Measurements from ENCODE around the gene CCDC188.
A peak's percentile ranks its signal among the peaks of the same experiment; 100 is the strongest.

CCDC188 gene

GRCh38 chr22:20118300-20119020, 32.4 kb downstream of the CCDC188 start:
- no peak for DNase-seq (ENCODE audit: low read depth in 2 of 2)

GRCh38 chr22:20117633-20118299, 33.1 kb downstream of the CCDC188 start:
- DNase-seq (ENCODE audit: low read depth in 2 of 2), result peak; percentile 67 to 78

- peak; percentile 93 to 94 for DNase-seq (ENCODE audit: low read depth in 2 of 2)
These were observed 33.8 kb downstream of the CCDC188 start, which contains the start of gene TRMT2A for GRCh38 chr22:20116951-20117632. Gene TRMT2A (minus strand): TSS chr22:20117226. CDS start chr22:20116906, 320 bp downstream.

GRCh38 chr22:20116376-20116950, 34.4 kb downstream of the CCDC188 start:
- no peak for DNase-seq (ENCODE audit: low read depth in 2 of 2)

- DNase-seq (ENCODE audit: low read depth in 2 of 2), result no peak
These were observed 35.0 kb downstream of the CCDC188 start, which contains the start of gene RANBP1 for GRCh38 chr22:20115691-20116375. Gene RANBP1 (plus strand): TSS chr22:20116104. CDS start chr22:20116185, 81 bp downstream.

GRCh38 chr22:20114506-20115475, 36.1 kb downstream of the CCDC188 start:
- no peak for DNase-seq (ENCODE audit: low read depth in 2 of 2)

- DNase-seq (ENCODE audit: low read depth in 2 of 2), result no peak
These were observed 37.1 kb downstream of the CCDC188 start for GRCh38 chr22:20113551-20114310.

GRCh38 chr22:20112623-20113511, 38.0 kb downstream of the CCDC188 start:
- DNase-seq (ENCODE audit: low read depth in 2 of 2), result no peak

- no peak for DNase-seq (ENCODE audit: low read depth in 2 of 2)
These were observed 38.9 kb downstream of the CCDC188 start for GRCh38 chr22:20111689-20112622.

GRCh38 chr22:20111045-20111688, 39.7 kb downstream of the CCDC188 start:
- no peak for DNase-seq (ENCODE audit: low read depth in 2 of 2)

- no peak for DNase-seq (ENCODE audit: low read depth in 2 of 2)
These were observed 40.4 kb downstream of the CCDC188 start for GRCh38 chr22:20110359-20110985.

GRCh38 chr22:20109411-20110358, 41.2 kb downstream of the CCDC188 start:
- DNase-seq (ENCODE audit: low read depth in 2 of 2), result no peak

- DNase-seq (ENCODE audit: low read depth in 2 of 2), result no peak
These were observed 42.1 kb downstream of the CCDC188 start for GRCh38 chr22:20108757-20109230.

GRCh38 chr22:20107951-20108756, 42.7 kb downstream of the CCDC188 start:
- no peak for DNase-seq (ENCODE audit: low read depth in 2 of 2)

Measured in stimulated activated CD4-positive, alpha-beta T cell treated with anti-CD3 and anti-CD28 coated beads, Interleukin-12 subunit alpha, Interleukin-12 subunit beta, amount 100 ng/mL, for 24 hours (primary cell).